ENCODE results near the gene RALBP1.
"Not testable (repeated sequence)": the region's sequence is repeated elsewhere in the genome, so short reads cannot be mapped to it uniquely, and the experiment has no call there.

RALBP1 gene

GRCh38 chr18:9474983-9475642 lies at the start of gene RALBP1:
RALBP1 (plus strand) TSS chr18:9475513; CDS start chr18:9513046, 37,533 bp downstream.
- Histone ChIP-seq H3K36me3 (ENCODE audit: insufficient read depth, low read depth, low read length) (peaks cover 5% of the 10 kb centered on the region), H3K9me3 (ENCODE audit: insufficient read depth, low read depth, low read length) (no peaks in the 10 kb centered on the region), H3K27ac (ENCODE audit: low read length) (peak within 1 kb of the TSS; percentile 86), H3K4me1 (ENCODE audit: insufficient read depth, low read length) (peaks cover 7% of the 10 kb centered on the region), H3K27me3 (ENCODE audit: insufficient read depth, low read length) (no peaks in the 10 kb centered on the region), H3K9ac (ENCODE audit: low read depth, low read length) (peak within 1 kb of the TSS; percentile 90), H3K4me3 (ENCODE audit: low read length) (peak within 1 kb of the TSS; percentile 86)

- Histone ChIP-seq H3K4me1 (ENCODE audit: insufficient read depth, low read length) (no peaks in the 10 kb centered on the region), H3K9me3 (ENCODE audit: insufficient read depth, low read depth, low read length) (peaks cover 5% of the 10 kb centered on the region; the same call in 1 of the 2 replicates), H3K27me3 (ENCODE audit: insufficient read depth, low read length) (no peaks in the 10 kb centered on the region), H3K36me3 (ENCODE audit: insufficient read depth, low read depth, low read length) (no peaks in the 10 kb centered on the region), H3K27ac (ENCODE audit: low read length) (no peak overlapping the region), H3K4me3 (ENCODE audit: low read length) (no peak overlapping the region), H3K9ac (ENCODE audit: low read depth, low read length) (no peak overlapping the region)
These were observed 48.6 kb upstream of the RALBP1 start for GRCh38 chr18:9426753-9427152.

- no peaks in the 10 kb centered on the region; the same call in 1 of the 2 replicates for H3K4me1 ChIP-seq (ENCODE audit: insufficient read depth, low read length)
- no peak overlapping the region for H3K27ac ChIP-seq (ENCODE audit: low read length)
- no peaks in the 10 kb centered on the region for H3K27me3 ChIP-seq (ENCODE audit: insufficient read depth, low read length)
- no peak overlapping the region for H3K4me3 ChIP-seq (ENCODE audit: low read length)
- H3K9ac ChIP-seq (ENCODE audit: low read depth, low read length) = no peak overlapping the region
- H3K36me3 ChIP-seq (ENCODE audit: insufficient read depth, low read depth, low read length) = no peaks in the 10 kb centered on the region
- H3K9me3 ChIP-seq (ENCODE audit: insufficient read depth, low read depth, low read length) = peaks cover 5% of the 10 kb centered on the region; the same call in 1 of the 2 replicates
These were observed 47.0 kb upstream of the RALBP1 start for GRCh38 chr18:9428301-9428706.

GRCh38 chr18:9428862-9429661 lies 46.3 kb upstream of the RALBP1 start:
- peaks cover 5% of the 10 kb centered on the region; the same call in 1 of the 2 replicates for H3K9me3 ChIP-seq (ENCODE audit: insufficient read depth, low read depth, low read length)
- no peaks in the 10 kb centered on the region for H3K36me3 ChIP-seq (ENCODE audit: insufficient read depth, low read depth, low read length)
- H3K4me3 ChIP-seq (ENCODE audit: low read length) = no peak overlapping the region
- H3K27me3 ChIP-seq (ENCODE audit: insufficient read depth, low read length) = no peaks in the 10 kb centered on the region
- peaks cover 4% of the 10 kb centered on the region; the same call in 1 of the 2 replicates for H3K4me1 ChIP-seq (ENCODE audit: insufficient read depth, low read length)
- no peak overlapping the region for H3K9ac ChIP-seq (ENCODE audit: low read depth, low read length)
- H3K27ac ChIP-seq (ENCODE audit: low read length) = no peak overlapping the region

- no peaks in the 10 kb centered on the region for H3K36me3 ChIP-seq (ENCODE audit: insufficient read depth, low read depth, low read length)
- H3K9me3 ChIP-seq (ENCODE audit: insufficient read depth, low read depth, low read length) = peaks cover 5% of the 10 kb centered on the region; the same call in 1 of the 2 replicates
- H3K9ac ChIP-seq (ENCODE audit: low read depth, low read length) = no peak overlapping the region
- H3K27me3 ChIP-seq (ENCODE audit: insufficient read depth, low read length) = no peaks in the 10 kb centered on the region
- H3K4me3 ChIP-seq (ENCODE audit: low read length) = no peak overlapping the region
- H3K27ac ChIP-seq (ENCODE audit: low read length) = no peak overlapping the region
- peaks cover 4% of the 10 kb centered on the region; the same call in 1 of the 2 replicates for H3K4me1 ChIP-seq (ENCODE audit: insufficient read depth, low read length)
These were observed 45.7 kb upstream of the RALBP1 start for GRCh38 chr18:9429662-9429993.

GRCh38 chr18:9430315-9430714 lies 45.0 kb upstream of the RALBP1 start:
- not testable (repeated sequence) for H3K27me3 ChIP-seq (ENCODE audit: insufficient read depth, low read length); H3K4me1 ChIP-seq (ENCODE audit: insufficient read depth, low read length); H3K9ac ChIP-seq (ENCODE audit: low read depth, low read length); H3K36me3 ChIP-seq (ENCODE audit: insufficient read depth, low read depth, low read length); H3K9me3 ChIP-seq (ENCODE audit: insufficient read depth, low read depth, low read length); H3K27ac ChIP-seq (ENCODE audit: low read length); H3K4me3 ChIP-seq (ENCODE audit: low read length)

GRCh38 chr18:9431296-9431695 lies 44.0 kb upstream of the RALBP1 start:
- no peaks in the 10 kb centered on the region for H3K27me3 ChIP-seq (ENCODE audit: insufficient read depth, low read length)
- H3K27ac ChIP-seq (ENCODE audit: low read length) = no peak overlapping the region
- peaks cover 4% of the 10 kb centered on the region; the same call in 1 of the 2 replicates for H3K4me1 ChIP-seq (ENCODE audit: insufficient read depth, low read length)
- no peaks in the 10 kb centered on the region for H3K36me3 ChIP-seq (ENCODE audit: insufficient read depth, low read depth, low read length)
- H3K4me3 ChIP-seq (ENCODE audit: low read length) = no peak overlapping the region
- H3K9me3 ChIP-seq (ENCODE audit: insufficient read depth, low read depth, low read length) = peaks cover 5% of the 10 kb centered on the region; the same call in 1 of the 2 replicates
- H3K9ac ChIP-seq (ENCODE audit: low read depth, low read length) = no peak overlapping the region

GRCh38 chr18:9433122-9433521 lies 42.2 kb upstream of the RALBP1 start:
- not testable (repeated sequence) for H3K4me1 ChIP-seq (ENCODE audit: insufficient read depth, low read length); H3K36me3 ChIP-seq (ENCODE audit: insufficient read depth, low read depth, low read length); H3K27ac ChIP-seq (ENCODE audit: low read length); H3K4me3 ChIP-seq (ENCODE audit: low read length); H3K9me3 ChIP-seq (ENCODE audit: insufficient read depth, low read depth, low read length); H3K9ac ChIP-seq (ENCODE audit: low read depth, low read length); H3K27me3 ChIP-seq (ENCODE audit: insufficient read depth, low read length)

- Histone ChIP-seq H3K4me3 (ENCODE audit: low read length) (no peak overlapping the region), H3K9ac (ENCODE audit: low read depth, low read length) (peak overlapping the region; percentile 63; the same call in 1 of the 2 replicates), H3K9me3 (ENCODE audit: insufficient read depth, low read depth, low read length) (peaks cover 5% of the 10 kb centered on the region; the same call in 1 of the 2 replicates), H3K27ac (ENCODE audit: low read length) (no peak overlapping the region), H3K4me1 (ENCODE audit: insufficient read depth, low read length) (peaks cover 8% of the 10 kb centered on the region; the same call in 1 of the 2 replicates), H3K36me3 (ENCODE audit: insufficient read depth, low read depth, low read length) (no peaks in the 10 kb centered on the region), H3K27me3 (ENCODE audit: insufficient read depth, low read length) (no peaks in the 10 kb centered on the region)
These were observed 41.6 kb upstream of the RALBP1 start for GRCh38 chr18:9433671-9434121.

- H3K36me3 ChIP-seq (ENCODE audit: insufficient read depth, low read depth, low read length) = no peaks in the 10 kb centered on the region
- H3K9me3 ChIP-seq (ENCODE audit: insufficient read depth, low read depth, low read length) = peaks cover 5% of the 10 kb centered on the region; the same call in 1 of the 2 replicates
- H3K27me3 ChIP-seq (ENCODE audit: insufficient read depth, low read length) = no peaks in the 10 kb centered on the region
- H3K4me3 ChIP-seq (ENCODE audit: low read length) = no peak overlapping the region
- H3K27ac ChIP-seq (ENCODE audit: low read length) = no peak overlapping the region
- H3K4me1 ChIP-seq (ENCODE audit: insufficient read depth, low read length) = peaks cover 8% of the 10 kb centered on the region; the same call in 1 of the 2 replicates
- peak overlapping the region; percentile 63; the same call in 1 of the 2 replicates for H3K9ac ChIP-seq (ENCODE audit: low read depth, low read length)
These were observed 41.1 kb upstream of the RALBP1 start for GRCh38 chr18:9434122-9434701.

GRCh38 chr18:9435041-9435440 lies 40.3 kb upstream of the RALBP1 start:
- no peaks in the 10 kb centered on the region for H3K27me3 ChIP-seq (ENCODE audit: insufficient read depth, low read length)
- H3K27ac ChIP-seq (ENCODE audit: low read length) = no peak overlapping the region
- H3K9me3 ChIP-seq (ENCODE audit: insufficient read depth, low read depth, low read length) = peaks cover 5% of the 10 kb centered on the region; the same call in 1 of the 2 replicates
- H3K36me3 ChIP-seq (ENCODE audit: insufficient read depth, low read depth, low read length) = no peaks in the 10 kb centered on the region
- H3K4me1 ChIP-seq (ENCODE audit: insufficient read depth, low read length) = peaks cover 8% of the 10 kb centered on the region; the same call in 1 of the 2 replicates
- H3K9ac ChIP-seq (ENCODE audit: low read depth, low read length) = no peak overlapping the region
- no peak overlapping the region for H3K4me3 ChIP-seq (ENCODE audit: low read length)
